Smooth muscle cell (in vitro differentiated cells): ENCODE data around the gene DUSP3. TPM values are rescaled to one million over a fixed set of nuclear protein-coding genes. Genes with fewer than 3 reads are reported as not detected.

Experiments used
- DNase-seq: peaks from one replicate; lab custom pipeline; 2025; ENCODE audit not compliant: unreplicated experiment; lab: John Stamatoyannopoulos, UW
- H2AFZ ChIP-seq: fragments of 200-600 bp; sonication (generic); 2 replicates; pipeline ENCODE4 v1.6.0; 2016; ENCODE audit warnings: antibody characterized with exemption, low read depth, mild to moderate bottlenecking
- H3F3A ChIP-seq: fragments of 200-600 bp; sonication (generic); 2 replicates; pipeline ENCODE4 v1.6.0; 2017; ENCODE audit warnings: antibody characterized with exemption, low read depth
- H3K27ac ChIP-seq: fragments of 200-600 bp; sonication (generic); 2 replicates; pipeline ENCODE4 v1.5.1; 2016; ENCODE audit warnings: low read depth, mild to moderate bottlenecking
- H3K27me3 ChIP-seq: fragments of 200-600 bp; sonication (generic); 2 replicates; pipeline ENCODE4 v1.6.1; 2016; ENCODE audit warnings: low read depth, mild to moderate bottlenecking
- H3K36me3 ChIP-seq: fragments of 200-600 bp; sonication (generic); 2 replicates; pipeline ENCODE4 v1.5.1; 2016; ENCODE audit warnings: low read depth
- H3K4me1 ChIP-seq: fragments of 200-600 bp; sonication (generic); 2 replicates; pipeline ENCODE4 v1.5.1; 2016; ENCODE audit warnings: low read depth
- H3K4me2 ChIP-seq: fragments of 200-600 bp; sonication (generic); 2 replicates; pipeline ENCODE4 v1.6.0; 2016; ENCODE audit warnings: mild to moderate bottlenecking
- H3K4me3 ChIP-seq: fragments of 200-600 bp; sonication (generic); 2 replicates; pipeline ENCODE4 v1.5.1; 2016; ENCODE audit warnings: mild to moderate bottlenecking
- H3K79me2 ChIP-seq: fragments of 200-600 bp; sonication (generic); 2 replicates; pipeline ENCODE4 v1.6.0; 2016; ENCODE audit warnings: low read depth, mild to moderate bottlenecking
- H3K9ac ChIP-seq: fragments of 200-600 bp; sonication (generic); 2 replicates; pipeline ENCODE4 v1.6.0; 2016; ENCODE audit warnings: low read depth
- H3K9me3 ChIP-seq: fragments of 200-600 bp; sonication (generic); replicated peaks from 2 replicates; pipeline ENCODE4 v1.5.1; 2016; ENCODE audit warnings: low read depth
- H4K20me1 ChIP-seq: fragments of 200-600 bp; sonication (generic); 2 replicates; pipeline ENCODE4 v1.6.0; 2016; ENCODE audit warnings: low read depth
- CTCF ChIP-seq: fragments of 200-600 bp; sonication (generic); IDR thresholded peaks from 2 replicates; pipeline ENCODE4 v1.5.1; 2017; ENCODE audit warnings: borderline replicate concordance, mild to moderate bottlenecking, antibody characterized with exemption; ENCODE audit not compliant: insufficient read depth, poor library complexity, severe bottlenecking
- WGBS: methylation state at CpG from one replicate; pipeline ENCODE4 v1.1.7; 2016; ENCODE audit warnings: low lambda C conversion rate; 5-methylcytosine and 5-hydroxymethylcytosine counted together
- polyA plus RNA-seq: library from polyadenylated mRNA; unstranded; fragments of >200 nt; fragmentation: Nextera tagmentation; extraction: Ambion mirVana; gene quantifications from 2 replicates; pipeline ENCODE4 v1.2.1, GENCODE V29; 2016
- total RNA-seq: library from RNA; depleted of rRNA; stranded (reverse); fragments of >200 nt; gene quantifications from 2 replicates; pipeline ENCODE4 v1.2.3, GENCODE V29; 2014

Gene DUSP3
- total and polyA plus RNA-seq, 2 experiments from 2014 or later: 25.6 to 34.4 TPM

DNA sequence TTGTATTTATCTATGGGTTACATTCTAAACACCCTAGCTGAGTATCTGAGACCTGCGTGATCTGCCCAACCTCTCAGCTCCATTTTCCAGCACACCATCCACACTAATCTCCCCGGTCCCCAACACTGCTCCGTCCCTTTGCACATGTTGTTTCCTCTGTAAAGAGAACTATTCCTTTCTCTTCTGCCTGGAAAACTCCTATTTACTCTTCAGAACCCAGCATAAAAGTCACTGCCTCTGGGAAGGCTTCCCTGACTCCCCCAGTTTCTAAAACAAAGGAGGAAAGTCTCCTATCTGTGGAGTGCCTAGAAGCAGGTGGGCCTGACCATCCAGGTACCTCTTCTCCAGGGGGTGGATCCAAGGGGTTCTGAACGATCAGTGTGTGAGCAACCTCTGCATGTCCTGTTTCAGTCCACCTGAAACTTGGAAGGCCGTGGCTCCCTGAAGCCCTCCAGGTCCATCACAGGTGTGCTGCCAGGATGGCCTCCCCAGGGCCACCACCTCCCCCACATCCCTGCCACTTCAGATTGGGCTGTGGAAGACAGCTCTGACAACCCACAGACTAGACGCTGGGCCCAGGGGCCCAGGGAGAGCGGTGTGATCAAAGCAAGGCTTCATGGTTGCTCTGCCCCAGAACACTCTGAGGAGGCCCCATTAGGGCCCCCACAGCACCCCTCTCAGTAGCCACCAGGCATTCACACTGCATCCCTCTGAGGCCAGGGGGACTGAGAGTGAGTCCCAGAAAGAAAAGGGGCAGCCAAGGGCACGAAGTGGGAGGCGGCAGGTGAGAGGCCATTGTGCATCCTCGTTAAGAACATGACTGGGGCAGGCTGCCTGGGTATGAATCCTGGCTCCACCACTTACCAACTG, 33.9 kb upstream of the DUSP3 start:
- Histone ChIP-seq H3K36me3 (no peaks in the 10 kb centered on the region), H2AFZ (no peak overlapping the region), H3K27me3 (no peaks in the 10 kb centered on the region), H3K27ac (no peak overlapping the region), H3K9me3 (no peaks in the 10 kb centered on the region), H3K4me1 (no peaks in the 10 kb centered on the region), H3K4me2 (no peak overlapping the region), H3K9ac (no peak overlapping the region), H4K20me1 (no peaks in the 10 kb centered on the region), H3K79me2 (no peaks in the 10 kb centered on the region), H3K4me3 (no peak overlapping the region), H3F3A (no peaks in the 10 kb centered on the region)
- no peak for TF ChIP-seq CTCF
- WGBS: 95% methylated on average over 10 of the region's 10 CpGs
- DNase-seq: no peak

DNA sequence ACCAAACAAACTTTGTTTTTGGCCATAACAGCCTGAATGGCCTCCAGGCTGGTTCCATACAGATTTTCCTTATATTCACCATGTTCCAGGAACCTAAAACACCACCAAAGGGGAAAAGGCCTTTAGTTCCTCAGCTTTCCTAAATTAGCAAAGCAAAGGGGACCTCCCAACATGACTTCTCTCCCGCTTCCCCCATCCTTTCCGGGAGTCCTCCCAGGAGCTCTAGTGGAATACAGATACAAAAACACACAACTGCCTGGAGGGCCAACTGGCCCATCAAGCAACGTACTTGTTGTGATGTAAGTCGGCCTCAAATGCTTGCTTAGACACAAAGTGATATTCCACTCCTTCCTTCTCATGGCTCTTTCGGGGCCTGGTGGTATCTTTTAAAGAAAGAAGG, 32.0 kb upstream of the DUSP3 start:
- no peak overlapping the region for H3K27ac ChIP-seq
- H3K4me3 ChIP-seq: no peak overlapping the region
- H3K79me2 ChIP-seq: no peaks in the 10 kb centered on the region
- no peak for DNase-seq
- no peak overlapping the region for H2AFZ ChIP-seq
- H3K4me1 ChIP-seq: no peaks in the 10 kb centered on the region
- no peak for TF ChIP-seq CTCF
- H3K9ac ChIP-seq: no peak overlapping the region
- no peaks in the 10 kb centered on the region for H3K9me3 ChIP-seq
- WGBS: 92% methylated on average over 5 of the region's 5 CpGs
- no peak overlapping the region for H3K4me2 ChIP-seq
- no peaks in the 10 kb centered on the region for H3K27me3 ChIP-seq
- no peaks in the 10 kb centered on the region for H3K36me3 ChIP-seq
- H4K20me1 ChIP-seq: no peaks in the 10 kb centered on the region
- no peaks in the 10 kb centered on the region for H3F3A ChIP-seq

DNA sequence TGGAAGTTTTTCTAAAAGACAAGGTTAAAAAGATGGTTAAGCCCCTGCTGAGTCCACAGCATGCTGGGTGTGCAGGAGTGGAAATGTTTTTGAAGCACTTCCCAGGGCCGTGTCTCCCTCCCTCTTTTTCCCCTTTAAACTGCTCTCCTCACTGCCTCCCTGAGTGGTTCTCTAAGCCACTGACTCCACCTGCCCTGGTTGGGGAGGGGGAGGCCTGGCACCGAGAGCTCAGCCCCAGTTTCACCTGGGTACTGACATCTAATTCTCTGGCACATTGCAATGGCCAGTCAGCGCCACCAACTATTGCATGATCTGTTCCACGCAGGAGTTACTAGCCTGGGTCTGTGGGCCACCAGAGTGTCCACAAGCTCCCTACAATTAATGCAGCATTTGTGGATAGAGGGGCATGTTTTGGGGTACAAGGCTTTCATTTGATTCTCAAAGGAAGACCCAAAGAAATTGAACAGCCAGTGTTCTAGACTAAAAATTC, 31.5 kb upstream of the DUSP3 start:
- no peak overlapping the region for H3K4me2 ChIP-seq
- H3F3A ChIP-seq: no peaks in the 10 kb centered on the region
- no peak overlapping the region for H3K9ac ChIP-seq
- H3K36me3 ChIP-seq: no peaks in the 10 kb centered on the region
- no peaks in the 10 kb centered on the region for H3K4me1 ChIP-seq
- H4K20me1 ChIP-seq: no peaks in the 10 kb centered on the region
- no peaks in the 10 kb centered on the region for H3K9me3 ChIP-seq
- DNase-seq: no peak
- no peak for TF ChIP-seq CTCF
- H2AFZ ChIP-seq: no peak overlapping the region
- WGBS: 90% methylated on average over 4 of the region's 4 CpGs
- no peak overlapping the region for H3K27ac ChIP-seq
- no peaks in the 10 kb centered on the region for H3K27me3 ChIP-seq
- H3K79me2 ChIP-seq: no peaks in the 10 kb centered on the region
- no peak overlapping the region for H3K4me3 ChIP-seq
